Activated CD4-positive, alpha-beta T cell treated with anti-CD3 and anti-CD28 coated beads, Interleukin-2, amount 10 ng/mL, durations not matched to agents 24 days and 14 days (primary cell): ENCODE results near the gene GABPB1. TPM values are rescaled to one million over a fixed set of nuclear protein-coding genes. Genes with fewer than 3 reads are reported as not detected.

ENCODE experiments used
- DNase-seq: peaks from one replicate; pipeline ENCODE4 v3.0.0; 2022
- H3K27ac Mint-ChIP-seq: one replicate; pipeline ENCODE4 v1.8.0; 2022; ENCODE audit warnings: mild to moderate bottlenecking, mixed read lengths
- H3K27me3 Mint-ChIP-seq: one replicate; pipeline ENCODE4 v1.8.0; 2022; ENCODE audit warnings: mixed read lengths
- H3K36me3 Mint-ChIP-seq: one replicate; pipeline ENCODE4 v1.8.0; 2022; ENCODE audit warnings: low read depth, mild to moderate bottlenecking, mixed read lengths
- H3K4me1 Mint-ChIP-seq: one replicate; pipeline ENCODE4 v1.8.0; 2021; ENCODE audit warnings: mixed read lengths
- H3K4me3 Mint-ChIP-seq: one replicate; pipeline ENCODE4 v1.8.0; 2022; ENCODE audit warnings: mild to moderate bottlenecking, moderate library complexity, mixed read lengths
- H3K9me3 Mint-ChIP-seq: one replicate; pipeline ENCODE4 v1.8.0; 2021; ENCODE audit warnings: mixed read lengths
- intact Hi-C: fragments of 100-400 bp; cut with micrococcal nuclease; formaldehyde crosslinking; loops from one replicate; pipeline ENCODE4 v1.15.1; 2023
- total RNA-seq: library from RNA; stranded (reverse); gene quantifications from 2 replicates; pipeline ENCODE4 v1.2.3, GENCODE V29; 2022

Gene GABPB1
- total RNA-seq, 1 donor from 2014 or later, result 78.3 TPM

DNA sequence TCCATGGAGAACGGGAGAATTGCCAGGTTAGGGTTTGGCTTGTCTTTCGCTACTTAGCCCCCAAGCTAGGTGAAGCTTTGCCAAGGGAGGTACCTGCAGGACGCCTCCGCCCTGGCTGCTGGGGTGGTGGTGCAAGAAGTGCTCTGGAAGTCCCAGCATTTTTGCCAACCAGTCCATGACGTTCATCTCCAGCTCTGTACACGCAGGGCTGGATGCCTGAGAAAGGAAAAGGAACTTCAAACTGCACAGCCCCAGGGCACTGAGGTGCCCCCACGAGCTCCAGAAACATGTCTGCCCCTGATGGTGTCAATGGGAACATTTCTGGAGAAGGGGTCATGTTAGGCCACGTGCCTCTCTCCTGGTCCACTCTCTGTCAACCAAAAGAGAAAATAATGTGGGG lies 97.7 kb downstream of the GABPB1 start:
- H3K27ac Mint-ChIP-seq, result peak overlapping the region; percentile 66
- no peaks in the 10 kb centered on the region for H3K27me3 Mint-ChIP-seq
- H3K36me3 Mint-ChIP-seq, result no peaks in the 10 kb centered on the region
- DNase-seq, result peak; percentile 52
- H3K4me1 Mint-ChIP-seq, result peaks cover 62% of the 10 kb centered on the region
- intact Hi-C loops, result no loop called here
- no peaks in the 10 kb centered on the region for H3K9me3 Mint-ChIP-seq
- no peak overlapping the region for H3K4me3 Mint-ChIP-seq

DNA sequence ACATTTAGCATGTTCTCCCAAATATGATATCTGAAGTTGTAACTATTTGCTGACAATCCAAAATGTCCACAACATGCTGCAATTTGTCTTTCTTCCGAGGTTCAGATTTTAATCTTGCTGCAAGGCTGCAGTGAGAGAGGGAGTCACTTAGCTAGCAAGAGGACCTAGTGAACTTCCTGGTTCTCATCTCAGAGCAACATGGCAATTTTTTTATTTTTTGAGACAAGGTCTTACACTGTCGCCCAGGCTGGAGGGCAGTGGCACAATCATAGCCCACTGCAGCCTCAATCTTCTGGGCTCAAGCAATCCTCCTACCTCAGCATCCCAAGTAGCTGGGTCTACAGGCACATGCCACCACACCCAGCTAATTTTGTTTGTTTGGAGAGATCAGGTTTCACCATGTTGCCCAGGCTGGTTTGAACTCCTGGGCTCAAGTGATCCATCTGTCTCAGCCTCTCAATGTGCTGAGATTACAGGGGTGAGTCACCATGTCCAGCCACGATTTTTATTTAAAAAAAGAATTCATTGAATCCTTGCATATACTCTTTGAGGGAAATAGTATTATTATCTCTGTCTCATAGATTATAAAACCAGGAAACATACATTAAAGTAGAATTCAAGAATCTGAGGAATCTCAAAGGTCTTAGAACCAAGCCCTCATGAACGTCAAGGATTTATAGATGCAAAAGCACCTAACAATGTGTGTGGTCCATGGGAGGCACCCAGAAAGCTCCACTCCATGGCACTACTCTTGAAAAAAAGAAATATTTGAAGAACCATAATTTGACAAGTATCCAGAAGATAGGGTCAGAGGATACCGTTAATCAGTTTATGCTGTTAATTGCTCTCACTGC lies 98.6 kb downstream of the GABPB1 start:
- Mint-ChIP-seq H3K9me3 (no peaks in the 10 kb centered on the region), H3K27ac (peak overlapping the region; percentile 66), H3K36me3 (no peaks in the 10 kb centered on the region), H3K4me3 (no peak overlapping the region), H3K4me1 (peaks cover 60% of the 10 kb centered on the region), H3K27me3 (no peaks in the 10 kb centered on the region)
- intact Hi-C loops, result no loop called here
- DNase-seq, result peak; percentile 53

DNA sequence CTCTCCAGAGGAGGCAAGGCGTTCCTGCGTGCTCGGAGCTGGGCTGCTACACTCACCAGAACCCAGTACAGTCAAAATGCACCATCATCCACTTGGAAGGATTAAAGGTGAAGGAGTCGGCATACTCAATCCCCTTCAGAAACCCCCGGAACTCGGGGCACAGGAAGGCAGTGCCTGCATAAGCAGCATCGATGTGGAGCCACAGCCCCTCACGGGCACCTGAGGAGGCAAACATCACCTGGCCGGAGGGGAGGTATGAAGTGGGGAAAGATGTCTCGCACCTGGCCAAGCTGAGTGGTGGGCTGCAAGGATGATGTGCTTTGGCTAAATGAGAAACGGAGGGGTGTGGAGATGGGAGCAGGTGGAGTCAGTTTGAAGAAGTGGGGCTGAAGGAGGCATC lies 102.4 kb downstream of the GABPB1 start:
- intact Hi-C loops, result no loop called here
- Mint-ChIP-seq H3K27ac (peak overlapping the region; percentile 31), H3K27me3 (no peaks in the 10 kb centered on the region), H3K36me3 (peaks cover 9% of the 10 kb centered on the region), H3K4me1 (peaks cover 63% of the 10 kb centered on the region), H3K9me3 (no peaks in the 10 kb centered on the region), H3K4me3 (no peak overlapping the region)
- no peak for DNase-seq

GRCh38 chr15:50251638-50252182 lies 103.3 kb downstream of the GABPB1 start:
- H3K4me3 Mint-ChIP-seq, result no peak overlapping the region
- intact Hi-C loops, result no loop called here
- no peak for DNase-seq
- no peaks in the 10 kb centered on the region for H3K9me3 Mint-ChIP-seq
- H3K27me3 Mint-ChIP-seq, result no peaks in the 10 kb centered on the region
- H3K36me3 Mint-ChIP-seq, result peaks cover 9% of the 10 kb centered on the region
- peaks cover 63% of the 10 kb centered on the region for H3K4me1 Mint-ChIP-seq
- H3K27ac Mint-ChIP-seq, result peak overlapping the region; percentile 34

DNA sequence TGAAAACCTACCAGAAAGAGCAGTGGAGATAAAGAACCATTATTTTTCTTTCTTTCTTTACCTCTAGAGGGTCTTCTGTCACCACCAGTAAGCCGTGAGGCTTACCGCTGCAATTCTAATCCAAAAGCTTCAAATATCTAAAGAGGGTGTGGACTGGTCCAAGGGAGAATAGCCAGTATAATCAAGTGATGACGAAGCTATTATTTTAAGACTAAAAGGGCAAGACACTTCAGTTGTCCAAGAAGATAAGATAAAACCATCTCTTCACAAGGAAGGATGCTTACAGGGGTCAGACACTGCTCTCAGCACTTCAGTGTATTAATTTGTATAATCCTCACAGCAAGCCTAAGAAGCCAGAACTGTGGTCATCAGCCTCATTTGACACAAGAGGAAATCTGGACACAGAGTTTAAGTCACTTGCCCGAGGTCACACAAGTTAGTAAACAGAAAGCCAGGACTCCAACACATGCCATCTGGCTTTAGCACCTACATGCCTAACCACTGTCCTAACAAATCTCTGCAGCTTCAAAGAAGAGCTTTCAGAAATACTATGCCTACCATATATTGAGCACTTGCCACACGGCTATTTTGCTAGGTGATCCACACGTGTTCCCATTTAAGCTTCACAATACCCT lies 104.1 kb downstream of the GABPB1 start:
- intact Hi-C loops, result no loop called here
- peaks cover 9% of the 10 kb centered on the region for H3K36me3 Mint-ChIP-seq
- DNase-seq, result no peak
- peak overlapping the region; percentile 34 for H3K27ac Mint-ChIP-seq
- H3K9me3 Mint-ChIP-seq, result no peaks in the 10 kb centered on the region
- peaks cover 64% of the 10 kb centered on the region for H3K4me1 Mint-ChIP-seq
- H3K4me3 Mint-ChIP-seq, result no peak overlapping the region
- H3K27me3 Mint-ChIP-seq, result no peaks in the 10 kb centered on the region

DNA sequence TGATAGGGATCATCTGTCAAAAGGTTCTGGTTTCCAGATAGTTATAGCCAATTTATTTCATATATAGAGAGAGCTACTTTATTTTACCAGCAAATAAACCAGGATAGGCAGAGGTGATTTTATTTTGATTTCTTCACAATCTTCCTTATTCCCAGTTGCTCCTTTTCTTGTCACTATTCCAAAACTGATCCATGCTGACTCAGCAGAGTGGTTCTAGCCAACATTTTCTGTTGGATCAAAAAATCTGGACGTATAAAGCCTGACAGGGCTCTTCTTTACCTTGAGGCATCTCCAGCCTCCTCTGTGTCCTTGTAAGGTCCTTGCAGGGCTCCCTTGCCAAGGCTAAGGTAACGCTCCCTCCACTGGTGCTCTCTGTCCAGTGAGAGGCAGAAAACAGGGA lies 105.3 kb downstream of the GABPB1 start:
- DNase-seq, result no peak
- intact Hi-C loops, result loop anchor here (1.0 to 10.0 kb wide), 5 partner anchors 11 to 235 kb away; partner anchors contain the start of gene SLC27A2
- Mint-ChIP-seq H3K4me1 (peaks cover 59% of the 10 kb centered on the region), H3K27me3 (no peaks in the 10 kb centered on the region), H3K9me3 (no peaks in the 10 kb centered on the region), H3K27ac (peak overlapping the region; percentile 99), H3K36me3 (peaks cover 9% of the 10 kb centered on the region), H3K4me3 (peak overlapping the region; percentile 81)

DNA sequence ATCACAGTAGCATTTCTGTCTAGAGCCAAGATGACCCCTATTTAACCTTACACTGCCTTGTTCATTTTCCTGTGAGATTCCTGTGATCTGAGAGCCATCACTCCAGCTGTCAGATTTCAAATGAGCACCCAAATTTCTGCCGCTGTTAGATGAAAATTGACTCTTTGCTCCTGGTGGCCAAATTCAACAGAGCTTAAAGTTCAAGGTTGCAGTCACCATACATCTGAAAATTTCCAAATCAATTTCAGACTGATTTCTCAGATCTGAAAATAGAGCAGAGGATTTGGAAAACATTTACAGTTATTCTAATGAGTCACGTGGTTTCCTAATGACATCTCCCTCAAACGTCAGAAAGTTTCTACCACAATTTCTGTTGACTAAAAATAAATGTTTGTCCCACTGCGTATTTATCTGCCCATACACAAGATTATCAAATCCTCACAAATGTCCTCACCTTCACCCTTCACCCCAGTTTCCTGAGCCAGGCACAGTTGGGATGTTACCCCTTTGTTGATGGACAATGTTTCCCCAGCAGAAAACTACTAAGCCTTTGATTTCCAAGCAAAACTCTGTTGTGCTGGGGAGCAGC lies 105.9 kb downstream of the GABPB1 start:
- Mint-ChIP-seq H3K27ac (peak overlapping the region; percentile 99), H3K4me3 (peak overlapping the region; percentile 81), H3K27me3 (no peaks in the 10 kb centered on the region), H3K9me3 (no peaks in the 10 kb centered on the region), H3K36me3 (peaks cover 12% of the 10 kb centered on the region), H3K4me1 (peaks cover 57% of the 10 kb centered on the region)
- no peak for DNase-seq
- intact Hi-C loops, result loop anchor here (1.0 to 10.0 kb wide), 5 partner anchors 11 to 236 kb away; partner anchors contain the start of gene SLC27A2

DNA sequence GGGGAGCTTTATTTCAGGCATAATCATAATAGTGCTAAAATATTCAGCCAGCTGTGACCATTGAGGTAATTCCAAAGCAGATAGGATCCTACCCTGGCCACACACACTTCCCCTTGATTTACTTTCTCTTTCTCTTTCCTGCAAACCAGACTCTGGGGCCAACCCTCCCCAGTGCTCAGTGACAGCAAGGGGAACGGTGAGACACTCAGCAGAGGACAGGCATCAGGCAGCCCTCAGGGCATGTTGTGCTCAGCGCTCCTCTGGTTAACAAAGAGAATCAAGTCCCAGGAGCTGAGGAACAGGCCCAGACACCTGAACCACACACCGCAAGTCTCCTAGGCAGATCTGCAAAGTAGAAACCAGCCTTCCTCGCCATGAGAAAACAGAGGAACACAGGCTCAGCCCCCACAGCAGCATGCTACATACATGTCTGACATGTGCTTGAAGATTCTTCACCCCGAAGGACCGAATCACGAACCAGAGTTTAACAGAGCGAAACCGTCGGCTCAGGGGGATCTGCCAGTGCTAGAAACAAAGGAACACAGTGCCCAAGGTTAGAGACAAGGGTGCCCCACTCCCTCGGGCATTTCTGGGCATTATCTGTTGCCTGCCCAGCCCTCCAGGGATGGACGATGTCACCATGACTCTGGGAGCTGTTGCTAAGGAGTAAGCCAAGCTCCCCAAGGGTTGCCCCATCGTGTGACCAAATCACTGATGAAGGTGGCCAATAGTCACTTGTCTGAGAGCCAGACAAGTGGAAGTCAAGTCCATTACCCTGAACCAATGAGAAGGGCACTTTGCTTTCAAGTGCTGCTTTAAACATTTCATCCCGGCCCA lies 107.0 kb downstream of the GABPB1 start:
- intact Hi-C loops, result loop anchor here (5.0 to 10.0 kb wide), 3 partner anchors 66 to 237 kb away; partner anchors contain the start of gene SLC27A2
- DNase-seq, result peak; percentile 91
- Mint-ChIP-seq H3K27me3 (no peaks in the 10 kb centered on the region), H3K27ac (peak overlapping the region; percentile 99), H3K4me1 (peaks cover 53% of the 10 kb centered on the region), H3K36me3 (peaks cover 17% of the 10 kb centered on the region), H3K9me3 (peaks cover 9% of the 10 kb centered on the region), H3K4me3 (peak overlapping the region; percentile 81)

- Mint-ChIP-seq H3K4me3 (peak overlapping the region; percentile 32), H3K9me3 (peaks cover 9% of the 10 kb centered on the region), H3K27ac (peak overlapping the region; percentile 51), H3K36me3 (peaks cover 22% of the 10 kb centered on the region), H3K4me1 (peaks cover 52% of the 10 kb centered on the region), H3K27me3 (no peaks in the 10 kb centered on the region)
- DNase-seq, result no peak
- intact Hi-C loops, result loop anchor here (5.0 to 10.0 kb wide), 3 partner anchors 64 to 238 kb away; partner anchors contain the start of gene SLC27A2
Observed at GRCh38 chr15:50246631-50247030, 108.4 kb downstream of the GABPB1 start.

GRCh38 chr15:50244959-50245624 lies 109.9 kb downstream of the GABPB1 start:
- intact Hi-C loops, result loop anchor here (5.0 to 10.0 kb wide), 4 partner anchors 63 to 240 kb away; partner anchors contain the start of gene SLC27A2
- Mint-ChIP-seq H3K4me1 (peaks cover 53% of the 10 kb centered on the region), H3K27ac (no peak overlapping the region), H3K4me3 (no peak overlapping the region), H3K9me3 (peaks cover 9% of the 10 kb centered on the region), H3K36me3 (peaks cover 26% of the 10 kb centered on the region), H3K27me3 (no peaks in the 10 kb centered on the region)
- no peak for DNase-seq

GRCh38 chr15:50244153-50244552 lies 110.8 kb downstream of the GABPB1 start:
- DNase-seq, result no peak
- intact Hi-C loops, result loop anchor here (5.0 to 10.0 kb wide), 2 partner anchors 73 to 241 kb away; no protein-coding TSS in a partner anchor
- Mint-ChIP-seq H3K9me3 (peaks cover 9% of the 10 kb centered on the region), H3K27ac (peak overlapping the region; percentile 30), H3K4me1 (peaks cover 44% of the 10 kb centered on the region), H3K27me3 (no peaks in the 10 kb centered on the region), H3K36me3 (peaks cover 24% of the 10 kb centered on the region), H3K4me3 (no peak overlapping the region)

DNA sequence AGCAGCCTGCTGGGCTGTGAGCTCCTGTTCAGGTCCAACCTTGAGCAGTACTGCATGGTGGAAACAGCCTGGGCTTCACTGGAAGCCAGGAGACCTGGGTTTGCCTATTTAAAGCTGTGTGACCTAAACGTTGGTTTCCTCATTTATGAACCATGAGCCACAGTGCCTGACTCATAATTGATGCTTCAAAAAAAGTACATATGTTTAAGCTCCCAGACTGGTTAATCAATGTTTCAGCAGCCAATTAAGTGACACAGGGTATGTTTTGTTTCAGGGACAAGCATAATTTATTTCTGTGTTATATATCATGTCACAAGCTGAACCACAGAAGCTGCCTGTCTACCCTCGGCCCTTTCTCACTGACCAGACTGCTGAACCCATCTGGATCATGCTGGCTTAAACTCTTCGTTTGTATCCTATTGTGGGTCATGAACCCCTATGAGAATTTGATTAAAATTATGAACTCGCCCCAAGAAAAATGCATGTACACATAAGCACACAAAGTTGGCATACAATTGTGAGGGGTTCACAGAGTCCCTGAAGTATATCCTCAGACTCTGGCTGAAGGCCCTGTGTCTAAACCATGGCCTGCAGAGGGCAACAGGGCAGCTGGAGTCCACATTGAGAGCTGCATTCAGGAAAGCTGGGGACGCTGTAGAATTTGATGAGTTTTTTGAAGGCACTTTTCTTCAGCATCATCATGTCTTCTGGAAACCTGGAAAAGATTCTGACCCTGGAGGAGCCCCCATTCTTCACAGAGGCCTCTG lies 113.1 kb downstream of the GABPB1 start:
- peaks cover 27% of the 10 kb centered on the region for H3K4me1 Mint-ChIP-seq
- no peak for DNase-seq
- peak overlapping the region; percentile 18 for H3K4me3 Mint-ChIP-seq
- peak overlapping the region; percentile 82 for H3K27ac Mint-ChIP-seq
- peaks cover 23% of the 10 kb centered on the region for H3K36me3 Mint-ChIP-seq
- no peaks in the 10 kb centered on the region for H3K27me3 Mint-ChIP-seq
- peaks cover 9% of the 10 kb centered on the region for H3K9me3 Mint-ChIP-seq
- intact Hi-C loops, result loop anchor here (5.0 to 10.0 kb wide), 2 partner anchors 75 to 243 kb away; no protein-coding TSS in a partner anchor
